Activated naive CD8-positive, alpha-beta T cell treated with anti-CD3 and anti-CD28 coated beads, Interleukin-2, amount 50 U/mL, for 24 hours (primary cell): ENCODE data around the gene GAS6.

Source experiments
- ATAC-seq: fragments of 150-1000 bp; cut with Tn5 transposase; one replicate; pipeline ENCODE4 v1.10.0; 2021
- DNase-seq: peaks from one replicate; pipeline ENCODE4 v3.0.0; 2021
- H3K27ac Mint-ChIP-seq: one replicate; pipeline ENCODE4 v1.8.0; 2021; ENCODE audit warnings: mild to moderate bottlenecking, mixed read lengths
- H3K27me3 Mint-ChIP-seq: one replicate; pipeline ENCODE4 v1.8.0; 2021; ENCODE audit warnings: mixed read lengths
- H3K36me3 Mint-ChIP-seq: one replicate; pipeline ENCODE4 v1.8.0; 2021; ENCODE audit warnings: low read depth, mixed read lengths
- H3K4me1 Mint-ChIP-seq: one replicate; pipeline ENCODE4 v1.8.0; 2021; ENCODE audit warnings: mixed read lengths
- H3K4me3 Mint-ChIP-seq: one replicate; pipeline ENCODE4 v1.8.0; 2021; ENCODE audit warnings: mild to moderate bottlenecking, moderate library complexity, mixed read lengths
- H3K9me3 Mint-ChIP-seq: one replicate; pipeline ENCODE4 v1.8.0; 2021; ENCODE audit warnings: mixed read lengths

The GAS6 gene

GRCh38 chr13:113813070-113813748 lies 50.7 kb downstream of the GAS6 start:
- Mint-ChIP-seq H3K27me3 (peaks cover 3% of the 10 kb centered on the region), H3K27ac (no peak overlapping the region), H3K9me3 (no peaks in the 10 kb centered on the region), H3K4me3 (no peak overlapping the region), H3K4me1 (peaks cover 19% of the 10 kb centered on the region), H3K36me3 (peaks cover 4% of the 10 kb centered on the region)
- DNase-seq (no peak), ATAC-seq (no peak)

- peaks cover 3% of the 10 kb centered on the region for H3K27me3 Mint-ChIP-seq
- no peak overlapping the region for H3K4me3 Mint-ChIP-seq
- no peak overlapping the region for H3K27ac Mint-ChIP-seq
- DNase-seq, result no peak
- peaks cover 4% of the 10 kb centered on the region for H3K36me3 Mint-ChIP-seq
- ATAC-seq, result no peak
- peaks cover 17% of the 10 kb centered on the region for H3K4me1 Mint-ChIP-seq
- H3K9me3 Mint-ChIP-seq, result no peaks in the 10 kb centered on the region
Observed at GRCh38 chr13:113812178-113813040, 51.5 kb downstream of the GAS6 start.

DNA sequence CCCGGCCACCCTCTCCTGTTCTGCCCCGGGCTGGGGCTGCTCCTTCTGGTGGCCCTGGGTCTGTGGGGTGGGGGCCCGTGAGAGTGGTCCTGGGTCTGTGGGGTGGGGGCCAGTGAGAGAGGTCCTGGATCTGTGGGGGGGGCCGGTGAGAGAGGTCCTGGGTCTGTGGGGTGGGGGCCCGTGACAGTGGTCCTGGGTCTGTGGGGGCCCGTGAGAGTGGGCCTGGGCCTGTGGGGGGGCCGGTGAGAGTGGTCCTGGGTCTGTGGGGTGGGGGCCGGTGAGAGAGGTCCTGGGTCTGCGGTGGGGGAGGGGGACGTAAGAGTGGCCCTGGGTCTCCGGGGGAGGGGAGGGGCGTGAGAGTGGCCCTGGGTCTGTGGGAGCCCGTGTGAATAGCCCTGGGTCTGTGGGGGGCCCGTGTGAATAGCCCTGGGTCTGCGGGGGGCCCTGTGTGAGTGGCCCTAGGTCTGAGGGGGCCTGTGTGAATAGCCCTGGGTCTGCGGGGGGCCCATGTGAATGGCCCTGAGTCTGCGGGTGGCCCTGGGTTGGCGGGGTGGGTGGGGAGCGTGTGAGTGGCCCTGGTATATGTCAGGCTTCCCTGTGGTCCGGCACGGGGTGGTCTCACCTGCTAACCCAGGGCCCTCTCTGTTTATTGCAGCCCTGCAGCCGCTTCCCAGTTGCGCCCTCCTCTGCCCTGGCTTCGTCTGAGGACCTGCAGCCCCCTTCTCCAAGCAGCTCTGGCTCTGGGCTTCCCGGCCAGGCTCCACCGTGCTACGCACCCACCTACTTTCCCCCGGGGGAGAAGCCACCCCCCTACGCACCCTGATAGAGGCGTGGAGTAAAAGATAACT lies 52.6 kb downstream of the GAS6 start:
- H3K4me1 Mint-ChIP-seq, result peaks cover 11% of the 10 kb centered on the region
- H3K4me3 Mint-ChIP-seq, result no peak overlapping the region
- ATAC-seq (no peak), DNase-seq (no peak)
- H3K9me3 Mint-ChIP-seq, result no peaks in the 10 kb centered on the region
- H3K27me3 Mint-ChIP-seq, result peaks cover 3% of the 10 kb centered on the region
- no peak overlapping the region for H3K27ac Mint-ChIP-seq
- H3K36me3 Mint-ChIP-seq, result no peaks in the 10 kb centered on the region

GRCh38 chr13:113810640-113811039 lies 53.2 kb downstream of the GAS6 start:
- Mint-ChIP-seq H3K27ac (no peak overlapping the region), H3K4me3 (no peak overlapping the region), H3K9me3 (no peaks in the 10 kb centered on the region), H3K4me1 (peaks cover 5% of the 10 kb centered on the region), H3K27me3 (peaks cover 3% of the 10 kb centered on the region), H3K36me3 (no peaks in the 10 kb centered on the region)
- ATAC-seq (no peak), DNase-seq (no peak)

DNA sequence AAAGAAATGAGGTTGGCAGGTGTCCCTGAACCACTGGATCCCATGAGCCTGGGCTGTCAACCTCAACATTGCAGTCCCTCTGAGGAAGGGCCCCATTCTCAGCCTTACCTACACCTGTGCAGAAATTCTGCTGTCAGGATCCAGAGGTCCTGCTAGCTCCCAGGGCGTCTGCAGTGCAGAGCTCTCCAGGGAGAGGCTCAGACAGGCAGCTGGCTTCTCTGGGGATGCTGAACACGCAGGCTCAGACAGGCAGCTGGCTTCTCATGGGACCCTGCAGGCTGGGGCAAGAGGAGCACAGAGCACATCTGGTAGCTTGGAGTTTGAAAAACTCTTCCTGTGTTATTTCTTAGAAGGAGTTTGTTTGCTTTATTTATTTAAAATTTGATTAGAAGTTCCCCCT lies 53.9 kb downstream of the GAS6 start:
- Mint-ChIP-seq H3K27me3 (no peaks in the 10 kb centered on the region), H3K4me3 (no peak overlapping the region), H3K27ac (no peak overlapping the region), H3K9me3 (no peaks in the 10 kb centered on the region), H3K4me1 (peaks cover under 1% of the 10 kb centered on the region), H3K36me3 (no peaks in the 10 kb centered on the region)
- ATAC-seq, result no peak
- DNase-seq, result no peak

GRCh38 chr13:113808058-113808834 lies 55.6 kb downstream of the GAS6 start:
- ATAC-seq (no peak), DNase-seq (no peak)
- Mint-ChIP-seq H3K27me3 (no peaks in the 10 kb centered on the region), H3K36me3 (no peaks in the 10 kb centered on the region), H3K9me3 (no peaks in the 10 kb centered on the region), H3K4me1 (no peaks in the 10 kb centered on the region), H3K4me3 (no peak overlapping the region), H3K27ac (no peak overlapping the region)

GRCh38 chr13:113806526-113806925 lies 57.4 kb downstream of the GAS6 start:
- H3K9me3 Mint-ChIP-seq, result no peaks in the 10 kb centered on the region
- H3K27ac Mint-ChIP-seq, result no peak overlapping the region

DNA sequence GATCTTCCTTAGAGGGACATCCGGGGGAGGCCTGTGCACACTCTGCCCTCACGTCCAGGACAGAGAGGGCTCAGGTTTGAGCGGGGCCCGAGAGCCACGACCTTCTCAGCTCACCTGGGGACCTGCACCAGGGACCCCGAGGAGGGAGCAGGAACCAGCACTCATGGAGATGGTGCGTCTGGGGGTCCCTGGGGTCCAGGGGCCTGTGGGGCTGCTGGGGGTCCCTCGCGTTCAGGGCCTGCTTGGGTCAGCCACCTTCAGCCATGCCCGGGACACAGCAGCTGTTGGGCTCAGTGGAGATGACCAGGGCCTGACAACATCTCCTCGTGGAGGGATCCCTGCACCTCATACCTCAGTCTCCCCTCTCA lies 57.8 kb downstream of the GAS6 start:
- H3K4me1 Mint-ChIP-seq, result no peaks in the 10 kb centered on the region
- no peak overlapping the region for H3K4me3 Mint-ChIP-seq
- no peak overlapping the region for H3K27ac Mint-ChIP-seq

More at GRCh38 chr13:113806526-113806925, 57.4 kb downstream of the GAS6 start:
- H3K4me1 Mint-ChIP-seq, result no peaks in the 10 kb centered on the region
- no peak overlapping the region for H3K4me3 Mint-ChIP-seq
- DNase-seq (no peak), ATAC-seq (no peak)
- H3K36me3 Mint-ChIP-seq, result no peaks in the 10 kb centered on the region
- H3K27me3 Mint-ChIP-seq, result no peaks in the 10 kb centered on the region

DNA sequence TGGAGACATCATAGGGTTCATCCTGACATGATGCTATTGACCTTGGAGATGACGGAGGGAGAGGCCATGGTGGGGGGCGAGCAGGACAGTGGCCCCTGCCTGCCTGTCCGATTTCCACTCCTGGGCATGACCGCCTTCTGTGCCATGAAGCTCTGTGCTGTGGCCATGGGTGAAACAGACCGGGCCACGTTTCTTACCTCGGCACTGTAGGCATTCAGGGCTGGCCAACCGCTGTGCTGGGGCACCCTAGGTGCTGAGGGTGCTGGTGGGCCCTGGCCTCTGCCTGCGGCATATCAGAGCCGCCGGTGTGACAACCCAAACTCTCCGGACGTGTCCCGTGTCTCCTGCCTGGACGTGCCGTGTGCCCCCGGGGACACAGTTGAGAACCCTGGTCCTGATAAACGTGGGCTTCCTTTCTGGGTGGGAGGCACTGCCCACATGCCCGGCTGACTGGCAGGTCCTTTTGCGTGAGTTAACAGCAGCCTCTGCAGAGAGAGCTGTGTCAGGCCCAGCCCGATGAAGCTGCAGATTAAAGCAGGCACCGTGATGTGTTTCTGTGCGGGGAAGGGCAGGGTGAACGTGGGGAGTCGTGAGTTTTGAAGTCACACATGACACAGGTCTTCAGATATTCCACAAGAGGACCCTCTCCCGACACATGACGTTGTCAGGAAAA lies 58.3 kb downstream of the GAS6 start:
- ATAC-seq (no peak), DNase-seq (no peak)
- H3K4me1 Mint-ChIP-seq, result no peaks in the 10 kb centered on the region
- H3K9me3 Mint-ChIP-seq, result no peaks in the 10 kb centered on the region
- no peaks in the 10 kb centered on the region for H3K27me3 Mint-ChIP-seq
- H3K36me3 Mint-ChIP-seq, result no peaks in the 10 kb centered on the region
- no peak overlapping the region for H3K27ac Mint-ChIP-seq
- H3K4me3 Mint-ChIP-seq, result no peak overlapping the region

More for the DNA sequence above, 57.8 kb downstream of the GAS6 start:
- no peak for ATAC-seq
- Mint-ChIP-seq H3K27me3 (no peaks in the 10 kb centered on the region), H3K9me3 (no peaks in the 10 kb centered on the region), H3K36me3 (no peaks in the 10 kb centered on the region)
- DNase-seq, result no peak

DNA sequence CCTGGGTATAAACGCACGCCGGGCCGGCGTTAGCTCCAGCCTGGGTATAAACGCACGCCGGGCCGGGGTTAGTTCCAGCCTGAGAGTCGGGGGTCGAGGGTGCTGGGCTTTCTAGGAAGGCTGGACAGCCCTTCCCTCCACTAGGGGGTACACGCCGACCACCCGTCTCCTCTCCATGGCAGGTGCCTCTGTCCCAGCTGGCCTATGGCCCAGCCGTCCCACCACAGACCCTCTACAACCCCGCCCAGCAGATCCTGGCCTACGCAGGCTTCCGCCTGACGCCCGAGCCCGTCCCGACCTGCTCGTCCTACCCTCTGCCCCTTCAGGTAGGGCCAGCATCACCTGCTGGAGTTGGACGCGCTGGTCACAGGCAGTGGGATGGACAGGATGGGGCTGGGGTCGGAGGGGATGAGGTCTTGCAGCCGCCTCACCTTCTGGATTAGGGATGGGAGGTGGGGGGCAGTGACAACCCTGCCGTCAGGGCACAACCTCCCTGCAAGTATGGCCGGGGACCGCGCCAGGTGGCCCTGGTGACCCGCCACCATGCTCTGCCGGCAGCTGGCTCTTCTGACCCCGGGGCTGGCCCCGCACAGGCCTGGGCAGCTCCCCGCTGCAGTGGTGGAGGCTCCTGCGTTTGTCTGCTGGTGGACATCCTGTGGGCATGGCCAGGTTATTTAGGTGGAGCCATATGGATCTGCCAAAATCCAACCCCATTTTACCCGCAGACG lies 59.0 kb downstream of the GAS6 start:
- Mint-ChIP-seq H3K27me3 (no peaks in the 10 kb centered on the region), H3K4me1 (no peaks in the 10 kb centered on the region), H3K36me3 (no peaks in the 10 kb centered on the region), H3K9me3 (no peaks in the 10 kb centered on the region), H3K4me3 (no peak overlapping the region), H3K27ac (no peak overlapping the region)
- DNase-seq (no peak), ATAC-seq (no peak)

- Mint-ChIP-seq H3K4me1 (no peaks in the 10 kb centered on the region), H3K9me3 (no peaks in the 10 kb centered on the region), H3K27me3 (no peaks in the 10 kb centered on the region), H3K36me3 (no peaks in the 10 kb centered on the region), H3K27ac (no peak overlapping the region), H3K4me3 (no peak overlapping the region)
- DNase-seq, result no peak
- ATAC-seq, result no peak
Observed at GRCh38 chr13:113804017-113804702, 59.7 kb downstream of the GAS6 start.

GRCh38 chr13:113803409-113804016 lies 60.4 kb downstream of the GAS6 start:
- no peaks in the 10 kb centered on the region for H3K9me3 Mint-ChIP-seq
- no peak overlapping the region for H3K27ac Mint-ChIP-seq
- no peaks in the 10 kb centered on the region for H3K27me3 Mint-ChIP-seq
- DNase-seq, result no peak
- H3K4me1 Mint-ChIP-seq, result no peaks in the 10 kb centered on the region
- no peaks in the 10 kb centered on the region for H3K36me3 Mint-ChIP-seq
- no peak for ATAC-seq
- H3K4me3 Mint-ChIP-seq, result no peak overlapping the region
